ENCODE results near the gene RPP25L.

Gene RPP25L

GRCh38 chr9:34607331-34607730 is 4.6 kb downstream of the RPP25L start:
- DNase-seq (ENCODE audit: low read depth): no peak
- H3K4me3 ChIP-seq (ENCODE audit: low read depth, low read length): no peak overlapping the region
- TF ChIP-seq CTCF (conservative IDR thresholded peaks at IDR 0.05; ENCODE audit: low read depth, low read length): no peak

GRCh38 chr9:34606905-34607304 is 5.0 kb downstream of the RPP25L start:
- no peak overlapping the region for H3K4me3 ChIP-seq (ENCODE audit: low read depth, low read length)
- no peak for TF ChIP-seq CTCF (conservative IDR thresholded peaks at IDR 0.05; ENCODE audit: low read depth, low read length)
- DNase-seq (ENCODE audit: low read depth): no peak

- no peak for DNase-seq (ENCODE audit: low read depth)
- no peak overlapping the region for H3K4me3 ChIP-seq (ENCODE audit: low read depth, low read length)
- no peak for TF ChIP-seq CTCF (conservative IDR thresholded peaks at IDR 0.05; ENCODE audit: low read depth, low read length)
These were observed 5.7 kb downstream of the RPP25L start for GRCh38 chr9:34606190-34606589.

- no peak overlapping the region for H3K4me3 ChIP-seq (ENCODE audit: low read depth, low read length)
- DNase-seq (ENCODE audit: low read depth): peak; percentile 82
- peak; percentile 94 for TF ChIP-seq CTCF (conservative IDR thresholded peaks at IDR 0.05; ENCODE audit: low read depth, low read length)
These were observed 8.2 kb downstream of the RPP25L start for GRCh38 chr9:34603610-34604231.

- no peak for DNase-seq (ENCODE audit: low read depth)
- H3K4me3 ChIP-seq (ENCODE audit: low read depth, low read length): no peak overlapping the region
- TF ChIP-seq CTCF (conservative IDR thresholded peaks at IDR 0.05; ENCODE audit: low read depth, low read length): no peak
These were observed 9.8 kb downstream of the RPP25L start for GRCh38 chr9:34601937-34602573.

GRCh38 chr9:34600908-34601307 is 11.0 kb downstream of the RPP25L start:
- no peak for DNase-seq (ENCODE audit: low read depth)
- no peak for TF ChIP-seq CTCF (conservative IDR thresholded peaks at IDR 0.05; ENCODE audit: low read depth, low read length)
- no peak overlapping the region for H3K4me3 ChIP-seq (ENCODE audit: low read depth, low read length)

GRCh38 chr9:34599546-34599945 is 12.4 kb downstream of the RPP25L start:
- no peak for TF ChIP-seq CTCF (conservative IDR thresholded peaks at IDR 0.05; ENCODE audit: low read depth, low read length)
- no peak for DNase-seq (ENCODE audit: low read depth)
- no peak overlapping the region for H3K4me3 ChIP-seq (ENCODE audit: low read depth, low read length)

All from choroid plexus epithelial cell (primary cell).